Measurements from ENCODE around the gene CYP24A1.

DNA sequence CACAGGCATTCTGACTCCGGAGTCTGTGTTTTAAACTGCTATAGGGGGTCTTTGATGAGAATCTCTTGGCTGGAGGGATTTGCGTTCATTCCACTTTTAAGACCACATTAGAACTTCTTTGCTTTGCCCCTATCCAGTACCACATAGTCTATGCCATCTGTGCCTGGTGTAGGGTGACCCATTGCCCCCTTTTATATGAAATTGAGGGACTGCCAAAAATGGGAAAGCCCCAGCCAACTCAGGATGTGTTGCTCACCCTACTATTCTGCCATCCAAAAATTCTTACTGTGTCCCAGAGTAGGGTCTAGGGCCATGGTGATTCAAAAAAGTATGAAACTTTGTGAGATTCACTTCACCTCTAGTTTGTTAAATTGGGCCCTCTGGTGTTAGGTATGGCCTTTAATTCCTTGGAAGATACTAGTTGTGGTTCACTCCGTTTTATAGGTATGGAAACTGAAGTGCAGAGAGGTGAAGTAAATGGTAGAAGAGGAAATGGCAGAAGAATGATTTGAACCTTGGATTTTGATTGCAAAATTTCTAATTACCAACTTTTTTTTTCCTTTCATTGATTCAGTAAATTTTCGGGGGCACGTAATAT lies 35.5 kb upstream of the CYP24A1 start:
- TF ChIP-seq, protein P1, sequence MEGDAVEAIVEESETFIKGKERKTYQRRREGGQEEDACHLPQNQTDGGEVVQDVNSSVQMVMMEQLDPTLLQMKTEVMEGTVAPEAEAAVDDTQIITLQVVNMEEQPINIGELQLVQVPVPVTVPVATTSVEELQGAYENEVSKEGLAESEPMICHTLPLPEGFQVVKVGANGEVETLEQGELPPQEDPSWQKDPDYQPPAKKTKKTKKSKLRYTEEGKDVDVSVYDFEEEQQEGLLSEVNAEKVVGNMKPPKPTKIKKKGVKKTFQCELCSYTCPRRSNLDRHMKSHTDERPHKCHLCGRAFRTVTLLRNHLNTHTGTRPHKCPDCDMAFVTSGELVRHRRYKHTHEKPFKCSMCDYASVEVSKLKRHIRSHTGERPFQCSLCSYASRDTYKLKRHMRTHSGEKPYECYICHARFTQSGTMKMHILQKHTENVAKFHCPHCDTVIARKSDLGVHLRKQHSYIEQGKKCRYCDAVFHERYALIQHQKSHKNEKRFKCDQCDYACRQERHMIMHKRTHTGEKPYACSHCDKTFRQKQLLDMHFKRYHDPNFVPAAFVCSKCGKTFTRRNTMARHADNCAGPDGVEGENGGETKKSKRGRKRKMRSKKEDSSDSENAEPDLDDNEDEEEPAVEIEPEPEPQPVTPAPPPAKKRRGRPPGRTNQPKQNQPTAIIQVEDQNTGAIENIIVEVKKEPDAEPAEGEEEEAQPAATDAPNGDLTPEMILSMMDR (IDR thresholded peaks at IDR 0.05; ENCODE audit: poor library complexity, severe bottlenecking) = no peak
- no peak for TF ChIP-seq EP300 (conservative IDR thresholded peaks at IDR 0.05; ENCODE audit: poor library complexity, severe bottlenecking)
- TF ChIP-seq, protein P2, sequence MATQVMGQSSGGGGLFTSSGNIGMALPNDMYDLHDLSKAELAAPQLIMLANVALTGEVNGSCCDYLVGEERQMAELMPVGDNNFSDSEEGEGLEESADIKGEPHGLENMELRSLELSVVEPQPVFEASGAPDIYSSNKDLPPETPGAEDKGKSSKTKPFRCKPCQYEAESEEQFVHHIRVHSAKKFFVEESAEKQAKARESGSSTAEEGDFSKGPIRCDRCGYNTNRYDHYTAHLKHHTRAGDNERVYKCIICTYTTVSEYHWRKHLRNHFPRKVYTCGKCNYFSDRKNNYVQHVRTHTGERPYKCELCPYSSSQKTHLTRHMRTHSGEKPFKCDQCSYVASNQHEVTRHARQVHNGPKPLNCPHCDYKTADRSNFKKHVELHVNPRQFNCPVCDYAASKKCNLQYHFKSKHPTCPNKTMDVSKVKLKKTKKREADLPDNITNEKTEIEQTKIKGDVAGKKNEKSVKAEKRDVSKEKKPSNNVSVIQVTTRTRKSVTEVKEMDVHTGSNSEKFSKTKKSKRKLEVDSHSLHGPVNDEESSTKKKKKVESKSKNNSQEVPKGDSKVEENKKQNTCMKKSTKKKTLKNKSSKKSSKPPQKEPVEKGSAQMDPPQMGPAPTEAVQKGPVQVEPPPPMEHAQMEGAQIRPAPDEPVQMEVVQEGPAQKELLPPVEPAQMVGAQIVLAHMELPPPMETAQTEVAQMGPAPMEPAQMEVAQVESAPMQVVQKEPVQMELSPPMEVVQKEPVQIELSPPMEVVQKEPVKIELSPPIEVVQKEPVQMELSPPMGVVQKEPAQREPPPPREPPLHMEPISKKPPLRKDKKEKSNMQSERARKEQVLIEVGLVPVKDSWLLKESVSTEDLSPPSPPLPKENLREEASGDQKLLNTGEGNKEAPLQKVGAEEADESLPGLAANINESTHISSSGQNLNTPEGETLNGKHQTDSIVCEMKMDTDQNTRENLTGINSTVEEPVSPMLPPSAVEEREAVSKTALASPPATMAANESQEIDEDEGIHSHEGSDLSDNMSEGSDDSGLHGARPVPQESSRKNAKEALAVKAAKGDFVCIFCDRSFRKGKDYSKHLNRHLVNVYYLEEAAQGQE (IDR thresholded peaks at IDR 0.05; ENCODE audit: borderline replicate concordance) = no peak
- TF ChIP-seq EZH2 (IDR thresholded peaks at IDR 0.05; ENCODE audit: borderline replicate concordance, insufficient read depth, low read length, poor library complexity, severe bottlenecking) = no peak
- no peak for TF ChIP-seq SMC3 (conservative IDR thresholded peaks at IDR 0.05; ENCODE audit: poor library complexity)
- TF ChIP-seq TAF1 (IDR thresholded peaks at IDR 0.05; ENCODE audit: low read depth) = no peak
- no peak for TF ChIP-seq RAD21 (conservative IDR thresholded peaks at IDR 0.05)
